ENCODE measurements around the gene RBM38. TPM values are rescaled to one million over a fixed set of nuclear protein-coding genes. Genes with fewer than 3 reads are reported as not detected.

Gene RBM38
- total RNA-seq, 2 experiments from 2014 or later, result 60.3 to 63.1 TPM

GRCh38 chr20:57352305-57352704, 38.9 kb upstream of the RBM38 start:
- DNase-seq, result no peak
- no peaks in the 10 kb centered on the region for H3K9me3 Mint-ChIP-seq
- H3K4me3 Mint-ChIP-seq, result peak overlapping the region; percentile 81
- H3K36me3 Mint-ChIP-seq (ENCODE audit: low read depth), result peaks cover 22% of the 10 kb centered on the region
- intact Hi-C loops (cut with micrococcal nuclease), result no loop called here
- H3K27ac Mint-ChIP-seq, result no peak overlapping the region
- H3K4me1 Mint-ChIP-seq (ENCODE audit: low read depth), result peaks cover 22% of the 10 kb centered on the region
- no peaks in the 10 kb centered on the region for H3K27me3 Mint-ChIP-seq (ENCODE audit: low read depth)
- CTCF ChIA-PET, result no interaction called here

- Mint-ChIP-seq H3K36me3 (ENCODE audit: low read depth) (peaks cover 22% of the 10 kb centered on the region), H3K4me3 (peak overlapping the region; percentile 34), H3K27ac (no peak overlapping the region), H3K9me3 (no peaks in the 10 kb centered on the region), H3K4me1 (ENCODE audit: low read depth) (peaks cover 22% of the 10 kb centered on the region), H3K27me3 (ENCODE audit: low read depth) (no peaks in the 10 kb centered on the region)
- no peak for DNase-seq
- intact Hi-C loops (cut with micrococcal nuclease), result no loop called here
- CTCF ChIA-PET, result no interaction called here
These were observed 37.8 kb upstream of the RBM38 start for GRCh38 chr20:57353351-57353750.

GRCh38 chr20:57361517-57361916, 29.7 kb upstream of the RBM38 start:
- CTCF ChIA-PET, result no interaction called here
- Mint-ChIP-seq H3K27me3 (ENCODE audit: low read depth) (no peaks in the 10 kb centered on the region), H3K9me3 (no peaks in the 10 kb centered on the region), H3K27ac (no peak overlapping the region), H3K36me3 (ENCODE audit: low read depth) (peaks cover 22% of the 10 kb centered on the region), H3K4me1 (ENCODE audit: low read depth) (peaks cover 2% of the 10 kb centered on the region), H3K4me3 (no peak overlapping the region)
- DNase-seq, result no peak
- intact Hi-C loops (cut with micrococcal nuclease), result no loop called here

GRCh38 chr20:57364451-57364850, 26.7 kb upstream of the RBM38 start:
- Mint-ChIP-seq H3K36me3 (ENCODE audit: low read depth) (peaks cover 35% of the 10 kb centered on the region), H3K4me1 (ENCODE audit: low read depth) (peaks cover 2% of the 10 kb centered on the region), H3K27me3 (ENCODE audit: low read depth) (no peaks in the 10 kb centered on the region), H3K27ac (peak overlapping the region; percentile 13), H3K4me3 (no peak overlapping the region), H3K9me3 (no peaks in the 10 kb centered on the region)
- CTCF ChIA-PET, result interaction anchor here (1.0 to 1.3 kb wide), 2 partner anchors 134 to 274 kb away, joined by 3 to 4 read pairs; no protein-coding TSS in a partner anchor
- intact Hi-C loops (cut with micrococcal nuclease), result no loop called here
- DNase-seq, result no peak

GRCh38 chr20:57369596-57369995, 21.6 kb upstream of the RBM38 start:
- Mint-ChIP-seq H3K9me3 (no peaks in the 10 kb centered on the region), H3K27me3 (ENCODE audit: low read depth) (no peaks in the 10 kb centered on the region), H3K4me3 (no peak overlapping the region), H3K27ac (peak overlapping the region; percentile 9), H3K4me1 (ENCODE audit: low read depth) (peaks cover 16% of the 10 kb centered on the region), H3K36me3 (ENCODE audit: low read depth) (peaks cover 53% of the 10 kb centered on the region)
- CTCF ChIA-PET, result interaction anchor here (0.9 kb wide), 1 partner anchor 12 kb away, joined by 3 read pairs; no protein-coding TSS in a partner anchor
- intact Hi-C loops (cut with micrococcal nuclease), result no loop called here
- no peak for DNase-seq

GRCh38 chr20:57370316-57370715, 20.9 kb upstream of the RBM38 start:
- H3K9me3 Mint-ChIP-seq, result no peaks in the 10 kb centered on the region
- H3K27me3 Mint-ChIP-seq (ENCODE audit: low read depth), result no peaks in the 10 kb centered on the region
- peaks cover 56% of the 10 kb centered on the region for H3K36me3 Mint-ChIP-seq (ENCODE audit: low read depth)
- intact Hi-C loops (cut with micrococcal nuclease), result no loop called here
- CTCF ChIA-PET, result no interaction called here
- H3K4me3 Mint-ChIP-seq, result no peak overlapping the region
- DNase-seq, result no peak
- no peak overlapping the region for H3K27ac Mint-ChIP-seq
- H3K4me1 Mint-ChIP-seq (ENCODE audit: low read depth), result peaks cover 19% of the 10 kb centered on the region

- Mint-ChIP-seq H3K36me3 (ENCODE audit: low read depth) (peaks cover 59% of the 10 kb centered on the region), H3K27ac (no peak overlapping the region), H3K27me3 (ENCODE audit: low read depth) (no peaks in the 10 kb centered on the region), H3K9me3 (no peaks in the 10 kb centered on the region), H3K4me3 (no peak overlapping the region), H3K4me1 (ENCODE audit: low read depth) (peaks cover 19% of the 10 kb centered on the region)
- CTCF ChIA-PET, result no interaction called here
- DNase-seq, result no peak
- intact Hi-C loops (cut with micrococcal nuclease), result no loop called here
These were observed 19.8 kb upstream of the RBM38 start for GRCh38 chr20:57371363-57371762.

- Mint-ChIP-seq H3K27ac (no peak overlapping the region), H3K9me3 (no peaks in the 10 kb centered on the region), H3K4me3 (no peak overlapping the region), H3K4me1 (ENCODE audit: low read depth) (peaks cover 19% of the 10 kb centered on the region), H3K36me3 (ENCODE audit: low read depth) (peaks cover 57% of the 10 kb centered on the region), H3K27me3 (ENCODE audit: low read depth) (no peaks in the 10 kb centered on the region)
- CTCF ChIA-PET, result no interaction called here
- DNase-seq, result no peak
- intact Hi-C loops (cut with micrococcal nuclease), result no loop called here
These were observed 19.0 kb upstream of the RBM38 start for GRCh38 chr20:57372157-57372556.

- Mint-ChIP-seq H3K4me1 (ENCODE audit: low read depth) (peaks cover 19% of the 10 kb centered on the region), H3K9me3 (no peaks in the 10 kb centered on the region), H3K27me3 (ENCODE audit: low read depth) (no peaks in the 10 kb centered on the region), H3K36me3 (ENCODE audit: low read depth) (peaks cover 58% of the 10 kb centered on the region), H3K4me3 (no peak overlapping the region), H3K27ac (no peak overlapping the region)
- intact Hi-C loops (cut with micrococcal nuclease), result no loop called here
- no peak for DNase-seq
- CTCF ChIA-PET, result no interaction called here
These were observed 18.4 kb upstream of the RBM38 start for GRCh38 chr20:57372581-57373350.

- Mint-ChIP-seq H3K4me1 (ENCODE audit: low read depth) (peaks cover 25% of the 10 kb centered on the region), H3K27ac (peak overlapping the region; percentile 59), H3K9me3 (no peaks in the 10 kb centered on the region), H3K27me3 (ENCODE audit: low read depth) (no peaks in the 10 kb centered on the region), H3K36me3 (ENCODE audit: low read depth) (peaks cover 49% of the 10 kb centered on the region), H3K4me3 (no peak overlapping the region)
- no peak for DNase-seq
- CTCF ChIA-PET, result interaction anchor here (0.7 to 1.4 kb wide), 3 partner anchors 14 to 60 kb away, joined by 3 to 8 read pairs (median 3); no protein-coding TSS in a partner anchor
- intact Hi-C loops (cut with micrococcal nuclease), result no loop called here
These were observed 16.8 kb upstream of the RBM38 start for GRCh38 chr20:57374343-57374930.

- Mint-ChIP-seq H3K36me3 (ENCODE audit: low read depth) (peaks cover 43% of the 10 kb centered on the region), H3K4me1 (ENCODE audit: low read depth) (peaks cover 25% of the 10 kb centered on the region), H3K9me3 (no peaks in the 10 kb centered on the region), H3K27me3 (ENCODE audit: low read depth) (no peaks in the 10 kb centered on the region), H3K27ac (no peak overlapping the region), H3K4me3 (no peak overlapping the region)
- no peak for DNase-seq
- intact Hi-C loops (cut with micrococcal nuclease), result no loop called here
- CTCF ChIA-PET, result interaction anchor here (0.6 to 1.4 kb wide), 5 partner anchors 15 to 351 kb away, joined by 3 to 8 read pairs (median 3); no protein-coding TSS in a partner anchor
These were observed 16.1 kb upstream of the RBM38 start for GRCh38 chr20:57374931-57375651.

GRCh38 chr20:57375652-57376230, 15.5 kb upstream of the RBM38 start:
- CTCF ChIA-PET, result interaction anchor here (0.6 to 0.9 kb wide), 3 partner anchors 120 to 351 kb away, joined by 3 read pairs; no protein-coding TSS in a partner anchor
- Mint-ChIP-seq H3K9me3 (no peaks in the 10 kb centered on the region), H3K27me3 (ENCODE audit: low read depth) (no peaks in the 10 kb centered on the region), H3K4me1 (ENCODE audit: low read depth) (peaks cover 25% of the 10 kb centered on the region), H3K36me3 (ENCODE audit: low read depth) (peaks cover 38% of the 10 kb centered on the region), H3K4me3 (no peak overlapping the region), H3K27ac (peak overlapping the region; percentile 62)
- intact Hi-C loops (cut with micrococcal nuclease), result no loop called here
- DNase-seq, result no peak

Data from activated naive CD4-positive, alpha-beta T cell treated with anti-CD3 and anti-CD28 coated beads for 36 hours (primary cell).